Stimulated activated CD8-positive, alpha-beta memory T cell treated with anti-CD3 and anti-CD28 coated beads, Interleukin-4, amount 100 ng/mL, for 24 hours (primary cell): ENCODE data around the gene RTP4.

ENCODE experiments used
- DNase-seq: peaks from one replicate; pipeline ENCODE4 v3.0.0-alpha.2; 2020; ENCODE audit warnings: low read depth

Gene RTP4, protein sequence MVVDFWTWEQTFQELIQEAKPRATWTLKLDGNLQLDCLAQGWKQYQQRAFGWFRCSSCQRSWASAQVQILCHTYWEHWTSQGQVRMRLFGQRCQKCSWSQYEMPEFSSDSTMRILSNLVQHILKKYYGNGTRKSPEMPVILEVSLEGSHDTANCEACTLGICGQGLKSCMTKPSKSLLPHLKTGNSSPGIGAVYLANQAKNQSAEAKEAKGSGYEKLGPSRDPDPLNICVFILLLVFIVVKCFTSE

DNA sequence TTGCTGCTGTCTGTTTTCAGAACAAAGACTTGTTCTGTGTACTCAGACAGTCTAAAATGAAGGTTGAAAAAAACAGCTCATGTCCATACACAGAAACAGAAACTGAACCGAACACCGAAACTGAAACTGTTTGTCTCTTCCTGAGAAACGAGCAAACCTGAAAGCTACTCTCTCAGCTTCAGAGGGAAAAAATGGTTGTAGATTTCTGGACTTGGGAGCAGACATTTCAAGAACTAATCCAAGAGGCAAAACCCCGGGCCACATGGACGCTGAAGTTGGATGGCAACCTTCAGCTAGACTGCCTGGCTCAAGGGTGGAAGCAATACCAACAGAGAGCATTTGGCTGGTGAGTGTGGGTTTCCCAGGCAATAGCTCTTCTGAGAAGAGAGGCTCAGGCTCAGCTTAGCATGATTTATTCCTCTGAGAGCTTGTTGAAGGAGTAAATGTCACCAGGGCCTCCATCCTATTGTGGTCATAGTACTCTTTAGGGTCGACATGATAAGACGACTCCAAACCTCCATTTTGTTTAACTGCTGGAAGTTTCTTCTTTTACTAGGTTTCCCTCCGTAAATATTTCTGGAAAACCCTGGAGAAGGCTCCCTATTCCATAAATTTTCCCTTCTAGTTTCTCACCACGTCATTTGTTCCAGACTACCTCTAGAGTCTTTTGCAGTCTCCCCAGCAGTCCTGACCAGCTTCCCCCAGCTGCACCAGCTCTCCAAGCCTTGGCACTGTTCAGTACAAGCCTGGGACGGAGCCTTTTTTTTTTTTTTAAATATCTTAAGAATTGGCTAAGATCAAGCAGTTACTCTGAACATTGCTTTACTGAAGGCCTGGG is at the start of gene RTP4:
Gene RTP4, plus strand, starts transcription at position 135 of the 838 bp plus-strand sequence. Its CDS starts 57 bp downstream, at position 192.
- no peak for DNase-seq

DNA sequence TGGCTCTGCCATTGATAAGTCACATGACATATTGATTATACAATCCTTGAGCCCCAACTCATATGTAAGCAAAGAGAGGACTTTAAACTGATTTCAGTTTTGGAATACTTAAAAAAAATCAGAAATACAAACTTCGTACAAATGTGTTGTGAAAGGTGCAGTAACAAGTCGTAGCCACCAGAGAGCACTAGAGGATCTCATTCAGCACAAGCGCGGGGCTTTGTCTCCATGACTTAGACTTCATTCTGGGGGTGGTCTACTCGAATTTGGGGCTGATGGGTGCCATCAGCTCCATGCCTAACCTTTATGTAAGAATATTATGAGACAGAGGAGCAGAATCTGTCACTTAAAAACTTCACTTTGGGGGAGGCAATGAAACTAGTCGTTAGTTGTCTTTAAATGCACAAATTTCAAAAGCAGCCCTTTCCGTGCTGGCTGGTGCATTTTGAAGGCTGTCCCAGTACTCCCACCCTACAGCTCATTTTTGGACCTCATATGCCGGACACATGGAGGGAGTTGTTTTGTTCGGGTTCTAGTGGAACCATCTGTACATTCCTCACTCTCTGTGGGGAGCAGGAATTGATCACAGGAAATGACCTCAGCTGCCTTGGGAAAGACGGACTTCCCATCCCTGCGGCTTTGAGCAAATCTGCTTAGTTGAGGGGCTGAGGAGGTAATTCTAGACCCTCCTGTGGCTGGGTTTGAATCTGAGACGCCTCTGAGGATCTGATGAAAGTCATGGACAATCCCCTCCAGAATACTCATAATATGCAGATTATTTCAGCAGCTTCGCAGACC is 49.2 kb upstream of the RTP4 start:
- peak; percentile 7 for DNase-seq

DNA sequence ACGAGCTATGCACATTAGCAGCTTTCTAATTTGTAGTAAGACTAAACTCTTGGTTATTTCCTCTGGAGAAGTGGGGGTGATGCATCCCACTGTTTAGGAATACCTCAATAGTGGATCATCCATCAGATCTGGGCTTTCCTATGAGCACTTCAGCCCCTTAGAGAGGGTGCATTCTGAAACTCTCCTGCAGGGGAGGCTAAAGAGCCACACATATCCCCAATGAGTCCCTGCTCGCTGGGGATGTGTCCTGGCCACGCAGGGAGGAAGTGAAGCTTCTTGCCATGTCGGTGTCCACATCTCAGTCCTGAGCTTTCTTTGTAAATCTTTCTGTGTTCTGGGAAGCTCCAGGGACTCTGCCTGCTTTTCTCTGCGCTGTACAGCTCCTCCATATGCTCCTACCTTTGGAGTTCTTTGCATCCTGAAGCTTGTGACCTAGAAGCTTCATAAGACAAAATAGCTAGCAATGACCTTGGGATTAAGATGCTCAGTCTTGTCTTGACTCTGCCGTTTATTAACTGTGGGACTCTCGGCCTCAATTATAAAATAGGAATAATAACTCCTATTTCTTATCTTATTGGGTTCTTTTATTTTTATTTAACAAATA is 48.4 kb upstream of the RTP4 start:
- DNase-seq = peak; percentile 33

DNA sequence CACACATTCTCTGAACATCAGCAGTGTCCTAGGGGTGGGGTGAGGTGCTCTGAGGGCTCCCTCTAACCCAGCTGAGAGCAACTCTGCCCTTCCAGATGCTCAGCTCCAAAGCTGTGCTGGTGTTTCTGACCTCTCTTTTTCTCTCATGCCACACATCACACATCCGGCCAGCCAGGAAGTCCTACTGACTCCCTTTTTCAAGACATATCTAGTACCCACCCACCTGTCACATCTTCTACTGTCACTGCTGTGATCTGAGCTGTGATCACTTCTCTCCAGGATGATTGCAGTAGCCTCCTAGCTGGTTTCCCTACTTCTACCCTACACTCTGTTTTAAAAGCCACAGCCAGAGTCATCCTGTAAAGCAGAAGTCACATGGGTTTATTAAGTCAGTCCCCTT is 46.4 kb upstream of the RTP4 start:
- DNase-seq = no peak

DNA sequence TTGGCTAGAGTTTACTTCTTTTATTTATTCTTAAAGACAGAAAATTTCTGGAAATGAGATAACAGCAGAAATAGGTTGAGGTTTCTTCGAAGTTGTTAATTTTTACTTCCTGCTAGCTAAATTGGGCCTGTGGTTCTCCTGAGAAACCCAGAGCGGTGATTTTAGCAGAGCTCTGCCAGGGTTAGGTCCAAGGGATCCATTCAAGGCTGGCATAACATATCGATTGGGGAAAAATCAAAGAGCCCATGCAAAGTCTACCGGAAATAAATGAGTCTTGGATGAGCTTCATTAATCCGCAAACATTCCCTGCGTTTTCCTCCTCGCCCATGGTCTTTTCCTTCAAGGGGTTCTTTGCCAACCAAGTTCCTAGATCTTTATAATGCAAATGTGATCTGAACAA is 45.9 kb upstream of the RTP4 start:
- no peak for DNase-seq

DNA sequence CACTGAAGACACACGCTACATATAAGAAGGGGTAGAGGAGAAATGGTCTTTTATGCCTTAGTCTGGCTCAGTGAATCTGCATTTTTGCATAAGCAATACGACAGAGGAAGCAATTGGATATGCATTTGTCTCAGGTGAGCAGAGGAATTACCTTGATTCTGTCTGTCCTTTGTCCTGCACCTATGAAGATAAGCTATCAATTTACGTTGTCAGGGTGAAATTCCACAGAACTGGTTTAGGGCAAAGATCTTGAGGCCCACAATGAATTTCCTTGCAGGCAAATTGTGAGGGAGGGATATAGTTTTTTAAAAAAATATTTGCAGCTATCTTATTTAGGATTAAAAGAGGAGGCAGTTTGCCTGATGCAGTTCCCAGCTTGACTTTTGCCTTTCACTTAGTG is 45.1 kb upstream of the RTP4 start:
- no peak for DNase-seq

DNA sequence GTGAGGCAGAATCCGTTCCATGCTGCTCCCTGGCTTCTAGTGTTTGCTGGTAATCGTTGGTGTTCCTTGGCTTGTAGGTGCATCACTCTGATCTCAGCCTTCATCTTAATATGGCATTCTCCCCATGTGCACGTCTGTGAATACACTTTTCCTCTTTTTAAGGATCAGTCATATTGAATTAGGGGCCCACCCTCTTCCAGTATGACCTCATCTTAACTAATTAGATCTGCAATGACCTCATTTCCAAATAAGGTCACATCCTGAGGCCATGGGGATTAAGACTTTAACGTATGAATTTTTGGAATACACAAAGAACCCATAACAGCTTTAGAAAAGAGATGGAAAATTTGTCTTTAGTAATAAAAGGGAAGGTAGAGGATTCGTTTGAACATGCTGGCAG is 42.6 kb upstream of the RTP4 start:
- no peak for DNase-seq

DNA sequence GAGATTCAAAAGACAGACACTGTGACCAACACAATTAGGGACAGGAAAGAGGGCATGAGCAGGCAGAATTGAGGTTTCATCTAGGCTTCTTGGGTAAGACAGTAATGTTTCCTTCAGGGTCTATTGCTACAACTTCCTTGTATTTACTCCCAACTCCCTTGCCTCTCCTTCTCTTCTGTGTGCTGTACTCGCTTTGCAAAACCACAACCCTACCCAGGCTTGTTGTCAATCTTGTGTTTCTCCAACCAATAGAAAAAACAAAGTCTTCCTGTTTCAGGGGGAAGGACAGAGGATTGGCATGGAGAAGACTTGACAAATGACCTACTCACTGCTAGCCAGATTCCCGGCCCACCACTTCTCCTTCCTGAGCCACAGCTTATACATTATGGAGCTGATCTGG is 40.3 kb upstream of the RTP4 start:
- DNase-seq = no peak

DNA sequence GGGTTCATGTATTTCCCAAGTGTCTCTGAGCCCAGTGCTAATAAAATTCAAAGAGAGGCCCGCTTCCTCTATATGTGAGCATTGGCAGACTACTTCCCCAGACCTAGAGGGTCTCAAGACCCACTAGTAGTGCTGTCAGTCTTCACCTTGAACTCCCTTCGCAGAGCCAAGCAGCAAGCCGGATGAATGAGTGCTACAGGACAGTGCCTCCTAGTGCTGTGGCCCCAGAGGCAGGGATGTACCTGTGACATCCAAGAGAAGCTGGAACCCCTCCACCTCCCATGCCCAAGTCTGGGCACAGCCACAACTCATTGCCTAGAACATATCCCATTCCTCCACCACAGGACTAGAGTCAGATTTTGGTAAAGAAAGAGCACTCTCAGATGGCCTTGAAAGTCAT is 39.5 kb upstream of the RTP4 start:
- no peak for DNase-seq

DNA sequence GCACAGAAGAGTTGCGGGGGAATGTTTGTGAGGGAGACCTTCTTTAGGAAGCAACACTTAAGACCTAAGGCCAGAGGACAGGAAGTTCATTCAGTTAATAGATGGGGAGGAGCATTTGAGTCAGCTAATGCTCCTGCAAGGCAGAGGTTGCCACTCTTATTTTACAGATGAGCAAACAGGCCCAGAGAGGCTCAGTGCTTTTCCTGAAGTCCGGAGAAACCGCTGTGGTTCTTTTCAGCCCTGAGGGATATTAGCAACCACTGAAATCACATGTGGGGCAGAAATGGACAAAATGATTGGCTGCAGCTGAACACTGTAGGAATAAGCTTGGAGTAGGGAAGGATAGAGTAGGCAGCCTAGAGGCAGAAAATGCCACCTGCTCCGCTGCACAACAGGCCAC is 33.3 kb upstream of the RTP4 start:
- DNase-seq = no peak

DNA sequence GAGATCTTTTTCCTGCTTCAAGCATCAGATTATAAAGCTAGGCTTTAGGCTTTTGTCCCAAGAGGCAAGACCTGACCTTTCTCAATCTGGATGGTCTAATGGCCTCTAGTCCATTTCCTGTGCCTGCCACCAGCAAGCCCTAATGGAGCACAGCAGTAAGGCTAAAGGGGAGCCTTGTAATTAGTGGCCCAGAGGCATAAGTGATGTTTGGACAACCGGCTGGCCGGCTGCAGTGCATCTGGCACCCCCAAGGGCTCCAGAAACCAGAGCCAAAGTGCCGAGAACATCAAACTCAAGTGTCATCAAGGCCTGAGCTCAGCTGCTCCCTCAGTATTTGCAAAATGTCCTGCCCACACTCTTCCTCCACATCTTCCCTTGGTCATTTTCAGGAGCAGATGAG is 31.9 kb upstream of the RTP4 start:
- no peak for DNase-seq

DNA sequence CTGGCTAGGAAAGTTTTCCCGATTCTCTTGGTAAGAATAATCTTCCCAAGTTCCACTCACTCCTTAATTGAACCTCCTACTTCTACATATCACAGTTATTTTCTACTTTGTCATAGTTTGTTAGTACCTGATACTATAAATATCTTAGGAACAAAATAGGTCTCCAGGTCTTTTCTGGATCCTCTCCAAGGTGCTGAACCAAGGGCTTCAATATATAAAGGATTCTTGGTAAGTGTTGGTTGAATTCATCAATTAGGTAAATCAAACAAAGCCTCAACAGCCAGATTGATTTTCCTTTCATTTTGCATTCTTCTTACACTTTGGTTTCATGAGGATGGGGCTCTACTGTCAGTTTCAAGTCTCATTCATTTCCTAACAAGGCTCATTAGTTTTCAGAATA is 27.6 kb upstream of the RTP4 start:
- DNase-seq = no peak

DNA sequence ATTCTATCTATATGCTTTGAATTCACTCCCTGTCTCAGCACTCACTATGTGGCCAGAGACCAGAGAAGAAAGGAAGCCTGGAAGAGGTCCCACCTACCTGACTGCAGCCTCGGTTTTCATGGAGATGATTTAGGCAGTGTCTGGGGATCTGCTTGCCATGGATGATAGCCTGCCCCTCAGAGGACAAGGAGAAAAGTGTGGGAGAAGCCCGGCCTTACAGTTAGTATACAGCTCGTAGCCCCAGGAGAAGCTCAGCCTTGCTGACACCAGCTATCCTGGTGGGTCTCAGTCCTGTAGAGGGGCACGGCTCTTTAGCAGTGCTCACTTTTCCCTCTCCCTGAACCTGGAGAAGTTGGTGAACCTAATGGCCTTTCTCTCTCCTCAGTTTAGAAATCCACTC is 25.9 kb upstream of the RTP4 start:
- no peak for DNase-seq

DNA sequence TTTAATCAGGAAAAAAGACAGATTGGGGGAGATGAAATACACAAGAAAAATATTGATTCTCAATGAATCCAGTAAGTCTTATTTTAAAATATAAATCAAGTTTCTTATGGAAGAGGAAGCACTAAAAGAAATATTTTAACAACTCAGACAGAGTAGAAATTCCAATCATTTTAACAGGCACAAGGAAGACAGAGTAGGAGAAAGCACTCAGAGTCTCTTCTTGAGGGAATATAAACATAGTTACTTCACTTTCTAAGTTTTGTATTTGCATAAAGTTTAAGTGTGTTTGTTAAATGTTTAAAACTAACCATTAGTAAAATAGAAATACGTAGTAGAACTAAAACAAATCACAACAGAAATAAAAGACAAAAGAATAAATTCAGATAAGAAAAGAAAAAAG is 24.5 kb upstream of the RTP4 start:
- DNase-seq = no peak

DNA sequence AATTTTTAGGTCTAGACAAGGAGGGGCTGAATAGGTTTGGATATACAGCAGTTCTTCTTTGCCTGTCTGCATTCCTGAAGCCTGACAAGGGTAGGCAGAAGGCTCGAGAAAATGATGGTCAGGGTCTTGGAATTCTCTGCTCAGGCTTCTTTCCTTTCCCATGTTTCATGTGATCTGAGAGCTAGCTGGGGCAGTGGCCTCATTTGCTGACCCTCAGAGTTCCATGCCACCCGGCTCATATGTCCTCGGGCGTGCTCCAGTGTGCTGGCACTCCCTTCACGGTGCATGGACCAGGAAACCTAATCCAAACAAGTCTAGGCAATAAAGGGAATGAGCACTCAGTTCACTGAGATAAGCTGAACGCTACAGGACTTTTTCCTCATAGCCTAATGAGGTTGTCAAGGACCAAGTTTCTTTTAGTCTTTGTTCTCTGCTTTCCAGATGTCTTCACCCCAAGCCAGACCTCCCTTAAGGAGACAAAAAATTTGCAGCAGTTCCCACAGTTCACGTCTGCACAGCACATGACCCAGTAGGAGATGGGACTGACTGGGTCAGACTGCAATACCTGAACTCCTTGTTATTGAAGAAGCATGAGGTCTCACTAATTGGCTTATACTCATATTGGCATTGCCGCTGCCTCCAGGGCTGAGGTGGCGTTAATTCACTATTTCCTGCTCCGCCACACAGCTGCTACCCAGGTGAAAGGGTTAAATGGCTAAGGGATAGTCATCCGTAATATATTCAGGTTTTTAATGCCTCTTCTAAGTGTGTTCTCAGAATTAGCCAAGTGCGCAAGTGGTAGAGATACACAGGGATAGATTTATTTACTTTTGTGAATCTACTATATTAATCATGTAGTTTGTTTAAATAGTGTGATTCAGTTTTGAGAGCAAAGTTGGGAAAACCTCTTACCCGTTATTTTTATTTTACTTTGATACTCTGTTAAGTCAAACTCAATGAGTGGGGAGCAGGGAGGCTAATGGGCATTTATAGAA is 15.3 kb upstream of the RTP4 start:
- no peak for DNase-seq

DNA sequence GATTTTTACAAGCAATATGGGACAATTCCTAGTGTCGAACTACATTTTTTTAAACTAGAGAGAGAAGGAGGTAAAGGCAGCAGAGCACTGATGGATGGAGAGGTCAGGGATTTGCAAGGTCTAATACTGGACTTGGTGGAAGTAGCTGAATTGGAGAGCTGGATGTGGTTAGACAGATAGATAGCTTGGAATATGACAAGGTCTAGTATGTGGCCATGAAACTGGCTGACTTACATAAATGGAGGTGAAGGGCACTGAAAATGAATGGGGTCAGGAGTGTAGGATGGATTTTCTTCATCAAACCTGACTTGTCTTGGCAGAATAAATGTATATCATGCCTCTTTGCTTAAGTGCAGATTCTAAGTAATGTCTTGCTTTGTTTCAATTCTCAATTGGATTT is 10.1 kb upstream of the RTP4 start:
- DNase-seq = no peak

DNA sequence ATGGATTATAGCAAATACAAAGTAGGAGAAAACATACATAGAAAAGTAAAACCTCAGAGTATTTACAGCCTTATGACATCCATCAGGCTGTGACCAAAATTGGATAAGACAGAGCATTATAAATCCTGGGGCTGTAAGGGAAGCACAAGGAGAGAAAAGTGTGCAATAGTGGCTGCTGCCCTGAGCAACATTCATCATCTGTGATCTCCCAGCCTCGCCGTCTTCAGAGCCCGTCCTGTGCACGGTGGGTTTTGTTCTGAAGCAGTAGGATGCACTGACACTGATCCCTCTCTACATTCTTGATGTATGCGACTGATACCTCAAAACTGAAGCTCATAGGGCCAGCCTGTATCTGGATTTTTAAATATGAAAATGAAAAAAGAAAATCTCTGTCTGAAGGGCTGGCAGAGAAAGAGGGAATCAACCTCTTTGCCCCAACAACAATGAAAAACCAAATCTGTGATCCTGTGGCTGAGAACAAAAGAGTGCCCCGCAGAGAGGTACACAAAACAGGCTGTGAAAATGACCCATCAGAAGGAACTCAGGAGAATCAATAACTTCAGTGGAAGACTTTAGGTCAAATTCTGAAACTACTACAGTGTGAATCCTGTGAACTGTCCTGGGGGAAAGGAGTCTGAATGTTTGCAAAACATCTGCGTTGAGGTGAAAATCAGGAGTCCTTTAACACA is 8.2 kb upstream of the RTP4 start:
- DNase-seq = no peak

DNA sequence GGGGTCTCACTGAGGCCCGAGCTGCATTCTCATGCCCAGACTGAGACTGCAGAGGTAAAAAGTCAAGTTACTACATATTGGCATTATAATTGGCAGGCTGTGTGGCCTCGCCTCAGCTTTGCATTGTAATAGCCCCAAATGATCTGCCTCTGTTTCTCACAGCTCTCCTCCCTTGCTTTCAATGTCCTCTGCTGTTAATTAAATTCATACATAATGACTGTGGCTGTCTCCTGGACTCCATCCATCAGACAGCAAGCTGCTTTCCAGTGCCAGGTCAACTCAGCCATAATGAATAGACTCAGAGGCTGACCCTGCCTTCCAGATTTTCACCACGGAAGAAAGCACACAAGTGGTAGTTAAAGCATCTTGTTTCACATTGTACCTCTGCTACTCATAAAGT is 7.6 kb upstream of the RTP4 start:
- no peak for DNase-seq

DNA sequence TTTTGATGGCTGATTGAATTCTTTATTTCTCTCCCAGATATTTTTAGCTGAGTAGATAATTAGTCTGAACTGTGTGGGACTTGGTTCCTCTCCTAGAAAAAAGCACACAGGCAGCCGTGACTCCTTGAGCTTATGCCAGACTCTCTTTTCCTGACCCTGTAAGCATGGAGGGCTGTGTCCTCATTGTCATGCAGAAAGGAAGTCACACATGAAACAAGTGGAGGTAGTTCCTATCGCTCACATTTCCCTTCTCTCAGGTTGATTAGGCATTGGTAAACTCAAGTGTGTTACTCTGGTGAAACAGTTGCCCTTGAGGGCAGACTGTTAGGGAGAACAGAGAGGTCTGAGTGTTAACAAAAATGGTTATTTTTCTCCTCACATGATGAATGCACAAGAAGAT is 6.3 kb upstream of the RTP4 start:
- no peak for DNase-seq

DNA sequence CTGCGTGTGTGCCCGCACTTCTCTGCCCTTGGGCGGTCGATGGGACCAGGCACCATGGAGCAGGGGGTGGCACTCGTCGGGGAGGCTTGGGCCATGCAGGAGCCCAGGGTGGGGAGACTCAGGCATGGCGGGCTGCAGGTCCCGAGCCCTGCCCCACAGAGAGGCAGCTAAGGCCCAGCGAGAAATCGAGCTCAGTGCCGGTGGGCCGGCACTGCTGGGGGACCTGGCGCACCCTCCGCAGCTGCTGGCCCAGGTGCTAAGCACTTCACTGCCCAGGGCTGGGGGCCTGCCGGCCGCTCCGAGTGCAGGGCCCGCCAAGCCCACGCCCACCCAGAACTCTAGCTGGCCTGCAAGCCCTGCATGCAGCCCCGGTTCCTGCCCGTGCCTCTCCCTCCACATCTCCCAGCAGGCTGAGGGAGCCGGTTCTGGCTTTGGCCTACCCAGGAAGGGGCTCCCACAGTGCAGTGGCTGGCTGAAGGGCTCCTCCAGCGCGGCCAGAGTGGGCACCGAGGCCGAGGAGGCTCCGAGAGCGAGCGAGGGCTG is 553 bp upstream of the RTP4 start:
- no peak for DNase-seq

DNA sequence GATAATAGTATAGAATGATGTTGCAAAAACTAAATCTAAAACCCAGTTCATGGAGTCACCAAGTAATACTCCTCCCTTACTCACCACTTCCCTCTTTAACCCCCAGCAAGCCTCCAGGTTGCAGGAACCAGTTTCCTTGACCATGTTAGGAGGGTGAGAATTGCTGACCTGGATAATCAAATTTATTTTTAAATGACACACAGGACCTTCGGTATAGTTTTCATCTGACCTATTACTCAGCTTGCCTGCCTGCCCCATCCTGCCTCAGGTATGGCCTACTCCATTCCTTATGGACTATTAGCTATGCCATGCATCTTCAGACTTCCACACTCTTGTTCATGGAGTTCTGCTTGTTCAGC is 883 bp downstream of the RTP4 start:
- DNase-seq = no peak
